Activated CD4-positive, alpha-beta T cell treated with anti-CD3 and anti-CD28 coated beads for 1 hour (primary cell): ENCODE measurements around the gene PCK2.

Source experiments
- DNase-seq: peaks from one replicate; pipeline ENCODE4 v3.0.0-alpha.2; 2020

The PCK2 gene

DNA sequence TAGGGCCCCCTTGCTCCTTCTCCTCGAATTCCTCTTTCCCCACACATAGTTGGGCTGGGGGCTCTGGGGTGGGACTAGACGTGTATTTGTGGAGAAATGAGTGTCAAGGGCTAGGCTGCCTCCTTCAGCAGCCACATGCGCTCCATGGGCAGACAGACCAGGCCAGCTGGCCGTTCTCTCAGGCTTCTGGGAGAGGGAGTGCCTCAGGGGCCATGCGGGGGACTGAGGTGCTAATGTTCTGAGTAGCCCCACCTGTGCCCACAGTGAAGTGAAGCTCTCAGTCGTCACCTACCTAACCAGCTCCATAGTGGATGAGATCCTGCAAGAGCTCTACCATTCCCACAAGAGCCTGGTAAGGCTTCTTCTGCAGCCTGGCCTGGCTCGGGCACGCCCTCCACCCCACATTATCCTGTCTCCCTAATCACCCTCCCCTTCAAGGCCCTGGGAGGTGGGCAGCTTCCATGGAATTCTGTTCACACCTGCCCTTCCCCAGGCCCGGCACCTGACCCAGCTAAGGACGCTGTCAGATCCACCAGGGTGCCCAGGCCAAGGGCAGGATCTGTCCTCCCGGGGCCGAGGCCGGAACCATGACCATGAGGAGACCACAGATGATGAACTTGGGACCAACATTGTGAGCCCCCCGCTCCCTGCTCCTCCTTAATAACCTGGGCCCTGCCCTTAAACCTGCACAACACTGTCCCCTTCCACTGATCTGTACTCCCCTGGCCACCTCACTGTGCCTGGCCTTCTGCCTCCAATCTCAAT is 31.7 kb upstream of the PCK2 start:
- no peak for DNase-seq

GRCh38 chr14:24063263-24063836 is 30.8 kb upstream of the PCK2 start:
- DNase-seq, result no peak

DNA sequence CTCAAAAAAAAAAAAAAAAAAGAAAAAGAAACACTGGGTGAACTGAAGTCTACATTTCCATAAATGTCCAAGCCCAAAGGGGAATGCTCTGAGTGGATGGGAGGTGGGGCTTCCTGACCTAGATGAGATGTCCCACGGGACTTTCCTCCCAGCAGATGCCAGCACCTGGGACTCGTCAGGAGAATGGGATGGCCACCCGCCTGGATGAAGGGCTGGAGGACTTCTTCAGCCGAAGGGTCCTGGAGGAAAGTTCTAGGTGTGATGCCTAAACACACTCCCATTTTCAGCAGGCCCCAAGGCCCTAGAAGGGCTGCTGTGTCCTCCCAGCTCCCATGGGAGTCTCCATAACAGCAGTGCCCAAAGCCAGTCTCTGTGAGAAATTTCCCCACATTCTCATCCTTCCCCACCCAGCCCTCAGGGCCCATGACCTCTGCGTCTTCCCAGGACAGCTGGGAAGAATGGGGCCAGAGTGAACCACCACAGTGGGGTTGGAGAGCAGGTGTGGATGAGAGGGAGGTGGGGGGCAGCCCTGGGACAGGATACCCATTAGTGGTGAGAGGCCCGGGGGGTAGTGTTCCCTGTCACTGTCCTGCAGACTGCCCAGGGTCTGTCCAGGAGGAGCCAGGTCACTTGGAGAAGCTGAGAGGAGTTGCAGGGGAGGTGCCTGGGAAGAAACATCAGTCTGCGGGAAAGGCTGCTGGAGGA is 29.9 kb upstream of the PCK2 start:
- no peak for DNase-seq

DNA sequence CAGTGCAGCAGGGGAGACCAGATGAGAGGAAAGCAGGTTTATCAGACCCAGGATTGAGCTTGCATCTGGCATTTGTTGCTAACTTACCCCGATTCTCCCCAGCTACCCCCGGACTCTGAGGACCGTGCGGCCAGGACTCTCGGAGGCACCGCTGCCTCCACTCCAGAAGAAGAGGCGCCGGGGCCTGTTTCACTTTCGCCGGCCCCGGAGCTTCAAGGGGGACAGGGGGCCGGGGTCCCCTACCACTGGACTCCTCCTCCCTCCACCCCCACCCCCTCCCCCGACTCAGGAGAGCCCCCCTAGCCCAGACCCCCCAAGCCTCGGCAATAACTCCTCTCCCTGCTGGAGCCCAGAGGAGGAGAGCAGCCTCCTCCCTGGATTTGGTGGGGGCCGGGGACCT is 29.3 kb upstream of the PCK2 start:
- no peak for DNase-seq

GRCh38 chr14:24065408-24065807 is 28.7 kb upstream of the PCK2 start:
- DNase-seq, result no peak

- no peak for DNase-seq
These were observed 27.5 kb upstream of the PCK2 start for GRCh38 chr14:24066496-24067132.

DNA sequence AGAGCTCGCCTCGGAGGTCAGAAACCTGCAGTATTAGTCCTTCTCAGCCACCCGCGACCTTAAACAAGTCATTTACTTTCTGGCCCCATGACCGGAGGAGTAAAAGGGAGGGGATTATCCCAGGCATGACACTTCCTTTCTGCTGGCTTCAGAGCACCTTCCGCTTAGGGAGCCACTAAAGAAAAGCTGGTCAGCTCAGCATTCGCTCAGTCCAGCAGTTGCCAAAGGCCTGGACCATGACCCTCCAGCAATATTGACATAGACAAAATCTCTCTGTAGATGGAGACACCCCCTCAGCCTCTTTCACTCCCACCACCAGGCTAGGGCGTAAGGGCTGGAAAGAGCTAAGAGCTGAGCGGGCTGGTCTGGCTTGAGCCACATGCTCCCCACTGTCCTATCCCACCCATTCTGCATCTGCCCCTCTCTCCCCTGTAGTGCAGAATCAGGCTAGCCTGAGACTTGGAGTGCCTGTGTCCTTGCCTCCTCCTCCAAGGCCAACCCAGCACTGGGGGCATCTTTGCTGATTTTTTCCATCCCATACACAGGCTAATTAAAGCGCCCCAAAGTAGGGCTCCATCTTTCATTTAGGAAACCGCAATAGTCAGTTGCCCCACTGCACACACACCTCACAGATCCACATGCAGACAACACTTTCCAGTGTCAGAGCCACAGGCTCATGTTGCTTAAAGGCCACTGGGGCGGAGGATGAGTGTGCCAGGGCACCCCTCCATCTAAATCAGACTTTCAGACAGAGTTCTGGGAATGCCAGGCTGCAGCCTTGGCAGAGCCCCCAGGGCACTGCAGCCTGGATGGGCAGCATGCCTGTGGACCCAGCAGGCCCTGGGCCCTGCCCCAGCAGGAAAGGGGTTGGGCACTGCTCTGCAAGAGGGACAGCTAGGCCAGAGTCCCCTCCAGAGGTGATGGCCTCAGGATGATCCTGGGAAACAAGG is 26.7 kb upstream of the PCK2 start:
- no peak for DNase-seq

GRCh38 chr14:24068711-24069410 is 25.2 kb upstream of the PCK2 start:
- no peak for DNase-seq

DNA sequence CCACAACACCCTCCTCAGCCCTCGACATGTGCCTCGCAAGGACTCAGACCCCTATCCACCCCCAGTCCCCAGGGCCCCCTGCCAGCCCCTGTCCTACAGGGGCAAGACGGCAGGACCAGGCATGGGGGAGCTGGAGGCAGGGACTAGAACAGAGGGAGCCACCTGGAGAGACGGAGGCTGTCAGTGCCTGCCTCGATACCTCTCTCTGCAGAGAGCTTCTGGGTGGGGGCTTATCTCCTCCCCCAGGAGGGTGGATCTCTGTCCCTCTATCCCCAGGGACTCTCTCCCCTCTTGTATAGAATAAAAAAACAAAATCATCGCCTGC is 24.7 kb upstream of the PCK2 start:
- DNase-seq, result no peak

DNA sequence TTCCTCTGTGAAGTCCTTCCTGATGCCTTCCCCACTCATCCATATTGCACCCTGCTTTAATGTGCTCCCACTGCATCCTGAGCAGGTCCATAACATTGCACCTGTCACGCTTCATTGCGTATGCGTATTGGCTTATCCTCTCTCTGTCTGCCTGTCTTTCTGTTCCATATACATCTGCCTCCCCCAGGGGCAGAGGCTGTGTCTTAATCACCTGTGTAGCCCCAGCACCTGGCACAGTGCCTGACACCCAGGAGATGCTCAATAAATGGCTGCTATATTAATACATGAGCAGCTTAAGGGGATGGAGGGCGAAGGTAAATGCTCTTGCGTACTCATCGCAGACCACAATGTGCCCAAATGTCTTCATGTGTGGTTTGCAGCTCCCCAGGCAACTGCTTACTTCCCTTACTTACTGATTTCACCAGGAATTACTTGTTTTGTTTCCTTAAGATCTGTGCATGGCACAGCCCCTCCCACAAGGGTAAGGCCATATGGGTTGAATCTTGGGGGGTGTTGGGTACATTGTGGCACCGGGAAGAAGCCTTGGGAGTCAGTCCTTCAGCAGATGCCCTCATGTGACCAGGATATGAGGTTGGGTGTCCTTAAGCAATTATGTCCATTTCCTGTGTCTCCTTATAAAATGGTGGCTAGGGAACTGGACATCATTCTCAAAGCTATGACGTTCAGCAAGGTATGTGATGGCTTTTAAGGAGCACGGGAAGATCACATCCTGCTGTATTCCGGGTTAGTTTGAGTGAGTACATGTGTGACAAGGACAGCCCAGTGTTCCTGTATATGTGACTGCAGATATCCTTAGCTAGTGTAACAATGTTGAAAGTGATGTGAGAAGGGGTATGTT is 23.6 kb upstream of the PCK2 start:
- no peak for DNase-seq

GRCh38 chr14:24071144-24071697 is 22.9 kb upstream of the PCK2 start, which contains the start of gene CPNE6:
Gene CPNE6, plus strand, starts transcription at chr14:24071562. Its CDS starts 1,375 bp downstream, at chr14:24072937.
- no peak for DNase-seq

DNA sequence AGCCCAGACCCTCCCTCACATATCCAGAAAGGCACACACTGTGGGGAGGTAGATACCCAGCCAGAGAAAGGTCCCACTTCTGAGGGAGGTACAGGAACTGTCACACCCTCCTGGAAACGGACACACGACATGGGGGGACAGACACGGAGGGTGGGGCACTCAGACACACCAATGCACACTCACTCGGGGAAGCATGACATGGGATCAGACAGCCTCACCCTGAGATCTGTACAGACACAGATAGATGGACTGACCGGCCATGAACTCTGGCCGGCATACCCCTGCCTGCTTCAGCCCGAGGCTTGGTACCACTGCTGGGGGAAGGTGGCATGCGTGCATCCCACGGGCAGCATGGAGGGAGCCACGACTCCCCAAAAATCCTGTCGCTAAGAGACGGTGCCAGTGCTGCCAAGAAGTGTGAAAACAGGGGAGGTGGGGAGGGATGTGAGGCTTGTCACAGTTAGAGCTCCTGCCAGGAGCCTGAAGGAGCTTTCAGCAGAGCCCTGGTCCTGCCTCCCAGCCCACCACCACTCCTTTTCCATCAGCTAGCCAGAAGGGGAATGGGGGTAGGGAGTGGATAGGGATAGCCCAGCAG is 22.2 kb upstream of the PCK2 start:
- DNase-seq, result no peak

- DNase-seq, result no peak
These were observed 21.7 kb upstream of the PCK2 start for GRCh38 chr14:24072436-24072835.

GRCh38 chr14:24072881-24073877 is 20.9 kb upstream of the PCK2 start:
- no peak for DNase-seq

DNA sequence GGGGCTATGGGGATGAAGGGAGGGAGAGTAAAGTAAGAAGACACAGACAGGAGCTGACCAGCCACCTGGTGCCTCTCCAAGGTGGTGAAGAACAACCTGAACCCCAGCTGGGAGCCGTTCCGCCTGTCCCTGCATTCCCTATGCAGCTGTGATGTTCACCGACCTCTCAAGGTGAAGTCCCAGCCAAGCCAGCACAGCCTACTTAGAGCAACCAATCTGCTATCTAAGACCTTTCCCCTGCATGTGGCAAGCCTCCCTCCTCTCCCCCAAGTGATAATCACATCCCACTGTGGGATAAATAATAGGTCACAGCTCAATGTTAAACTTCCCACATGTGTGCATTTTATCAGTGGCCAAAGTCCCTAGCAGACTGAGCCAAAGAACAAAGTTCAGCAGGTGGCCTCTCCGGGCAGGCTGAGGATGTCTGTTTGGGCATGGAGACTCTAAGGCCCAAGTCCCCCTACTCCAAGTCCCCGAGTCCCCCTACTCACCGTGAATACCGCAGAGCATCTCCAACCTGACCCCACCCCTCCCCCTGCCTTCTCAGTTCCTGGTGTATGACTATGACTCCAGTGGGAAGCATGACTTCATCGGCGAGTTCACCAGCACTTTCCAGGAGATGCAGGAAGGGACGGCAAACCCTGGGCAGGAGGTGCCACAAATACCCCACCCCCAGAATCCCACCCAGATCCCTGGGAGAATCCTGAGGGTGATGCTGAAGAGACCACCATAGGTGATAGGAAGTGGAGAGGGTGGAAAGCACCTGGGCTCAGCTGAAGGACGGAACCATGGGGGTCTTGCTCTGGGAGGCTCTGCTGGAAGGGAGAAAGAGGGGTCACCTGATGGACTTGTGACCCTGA is 19.3 kb upstream of the PCK2 start:
- no peak for DNase-seq

DNA sequence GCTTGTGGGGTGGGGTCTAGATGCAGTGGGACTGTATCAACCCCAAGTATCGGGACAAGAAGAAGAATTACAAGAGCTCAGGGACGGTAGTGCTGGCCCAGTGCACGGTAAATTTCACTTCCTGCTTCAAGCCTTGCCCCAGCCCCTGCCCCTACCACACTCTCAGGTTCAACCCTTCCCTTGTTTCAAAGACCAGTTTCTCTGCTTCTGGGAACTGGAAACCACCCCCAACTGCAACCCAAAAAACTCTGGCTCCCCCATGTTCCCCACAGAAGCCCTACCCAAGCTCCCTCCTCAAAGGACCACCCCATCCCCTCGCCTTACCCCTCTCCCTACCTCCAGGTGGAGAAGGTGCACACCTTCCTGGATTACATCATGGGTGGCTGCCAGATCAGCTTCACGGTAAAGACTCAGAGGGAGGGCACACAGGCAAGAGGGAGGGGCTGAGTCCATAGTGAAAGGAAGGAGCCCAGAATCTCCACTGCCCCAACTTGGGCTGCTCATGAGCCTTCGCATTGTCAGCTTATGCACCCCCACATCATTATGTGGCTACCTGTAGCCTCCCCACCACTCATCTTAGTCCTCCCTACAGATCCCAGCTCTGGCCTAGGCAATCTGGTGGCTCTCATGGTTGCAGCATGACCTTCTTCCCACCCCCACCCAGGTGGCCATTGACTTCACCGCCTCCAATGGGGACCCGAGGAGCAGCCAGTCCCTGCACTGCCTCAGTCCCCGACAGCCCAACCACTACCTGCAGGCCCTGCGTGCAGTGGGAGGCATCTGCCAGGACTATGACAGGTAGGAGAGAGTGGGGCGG is 18.4 kb upstream of the PCK2 start:
- no peak for DNase-seq

GRCh38 chr14:24076302-24076601 is 17.9 kb upstream of the PCK2 start:
- no peak for DNase-seq
